G401 (cell line): Measurements from ENCODE around the gene TBC1D24. TPM values are rescaled to one million over a fixed set of nuclear protein-coding genes. Genes with fewer than 3 reads are reported as not detected.

ENCODE experiments used
- DNase-seq: peaks from one replicate; pipeline ENCODE4 v3.0.0-alpha.2; 2015; ENCODE audit warnings: low spot score
- in situ Hi-C: cut with HindIII; loops from 2 replicates; pipeline ENCODE4 v1.10.0; 2016; ENCODE audit warnings: low sequenced_read_pairs, mixed read lengths
- total RNA-seq: library from RNA; depleted of rRNA; stranded (reverse); fragments of >200 nt; shearing (Covaris generic); gene quantifications from 2 replicates; pipeline ENCODE4 v1.2.3, GENCODE V29; 2014

The TBC1D24 gene
- total RNA-seq, 1 experiment from 2014 or later = 13.0 TPM

DNA sequence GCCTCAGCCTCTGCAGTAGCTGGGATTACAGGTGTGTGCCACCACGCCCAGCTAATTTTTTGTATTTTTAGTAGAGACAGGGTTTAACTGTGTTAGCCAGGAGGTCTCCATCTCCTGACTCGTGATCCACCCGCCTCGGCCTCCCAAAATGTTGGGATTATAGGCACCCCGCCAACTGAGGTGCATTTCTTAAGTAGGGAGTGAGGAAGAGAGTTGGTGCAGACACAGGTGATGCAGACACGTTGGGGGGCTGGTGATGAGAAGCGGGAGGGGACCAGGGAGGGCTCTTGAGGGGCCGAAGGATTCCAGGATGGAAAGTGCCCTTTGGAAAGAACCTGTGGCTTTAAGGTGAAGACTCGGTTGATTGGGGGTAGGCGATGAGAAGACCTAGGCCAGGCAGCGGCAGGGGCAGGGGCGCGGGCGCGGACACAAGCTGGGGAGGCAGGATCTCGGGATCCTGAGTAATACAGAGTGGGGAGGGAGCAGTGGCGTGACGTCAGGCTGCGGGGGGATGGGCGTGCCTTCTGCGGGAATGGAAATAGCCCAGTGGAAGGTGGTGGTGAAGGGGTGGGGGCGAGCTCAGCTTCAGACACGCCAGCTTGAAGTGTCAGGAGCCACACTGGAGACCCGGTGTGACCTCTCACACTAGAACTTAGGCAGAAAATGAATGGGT, 36.3 kb downstream of the TBC1D24 start:
- DNase-seq = peak; percentile 72
- in situ Hi-C loops = loop anchor here (25.0 kb wide), 1 partner anchor 349 kb away; the partner anchor contains the start of gene TRAF7

DNA sequence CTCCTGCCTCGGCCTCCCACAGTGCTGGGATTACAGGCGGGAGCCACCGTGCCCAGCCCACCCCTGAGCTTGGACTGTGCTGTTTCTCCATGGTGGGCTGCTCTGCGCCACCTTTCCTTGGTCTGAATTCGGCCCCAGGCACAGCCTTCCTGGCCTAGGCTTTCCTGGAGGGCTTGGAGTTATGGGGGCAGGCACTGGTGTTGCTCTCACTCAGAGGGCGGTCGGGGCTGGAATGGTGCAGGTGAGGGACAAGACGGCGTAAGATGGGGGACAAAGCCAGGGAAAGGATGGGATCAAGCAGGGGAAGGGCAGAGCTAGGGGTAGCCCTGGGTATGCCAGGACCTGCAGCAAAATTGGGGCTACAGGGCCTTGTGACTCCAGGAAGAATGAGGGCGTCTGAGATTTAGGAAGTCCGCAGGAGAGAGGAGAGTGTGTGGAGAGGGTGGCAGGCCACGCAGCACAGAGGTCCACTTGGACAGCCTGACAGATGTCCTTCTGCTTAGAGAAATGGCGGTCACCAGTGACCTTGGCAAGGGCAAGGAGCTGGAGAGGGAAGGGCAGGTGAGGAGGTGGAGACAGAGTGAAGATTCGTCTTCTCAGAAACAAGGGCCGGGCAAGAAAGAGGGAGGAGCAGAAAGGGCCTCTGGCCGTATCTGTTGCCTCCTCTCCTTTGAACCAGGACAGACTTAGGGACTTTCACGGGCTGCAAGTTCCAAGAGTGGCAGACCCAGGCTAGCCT, 37.2 kb downstream of the TBC1D24 start:
- in situ Hi-C loops = loop anchor here (25.0 kb wide), 1 partner anchor 350 kb away; the partner anchor contains the start of gene TRAF7
- no peak for DNase-seq

DNA sequence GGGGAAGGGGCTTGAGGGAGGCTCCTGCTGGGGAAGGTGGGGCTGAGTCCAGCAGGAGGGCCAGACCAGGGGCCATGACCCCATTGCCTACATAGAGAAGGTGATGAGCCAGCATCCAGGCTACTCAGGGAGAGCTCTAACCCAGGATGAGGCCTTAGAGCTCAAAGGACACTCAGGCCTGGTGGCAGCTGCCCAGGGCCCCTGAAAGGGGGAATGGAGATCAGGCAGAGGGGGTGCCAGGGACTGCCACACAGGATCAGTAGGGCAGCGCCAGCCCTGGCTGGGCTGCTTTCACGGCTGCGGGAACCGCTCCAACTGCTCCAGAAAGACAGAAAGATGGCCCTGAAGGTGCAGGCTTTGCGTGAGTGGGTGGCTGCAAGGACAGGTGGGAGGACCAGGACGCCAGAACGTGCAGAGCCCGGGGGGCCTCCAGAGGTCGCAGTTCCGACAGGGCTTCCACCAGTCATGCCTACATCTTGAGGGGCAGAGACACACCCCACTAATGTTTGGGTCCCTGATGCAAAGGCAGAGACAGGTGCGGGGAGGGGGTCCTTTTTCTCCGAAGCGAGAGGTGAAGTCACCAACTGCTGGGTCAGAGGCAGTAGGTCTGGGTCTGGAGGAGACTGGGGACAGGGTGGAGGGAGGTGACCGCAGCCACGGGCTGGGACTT, 37.9 kb downstream of the TBC1D24 start:
- peak; percentile 50 for DNase-seq
- in situ Hi-C loops = loop anchor here (25.0 kb wide), 1 partner anchor 351 kb away; the partner anchor contains the start of gene TRAF7

DNA sequence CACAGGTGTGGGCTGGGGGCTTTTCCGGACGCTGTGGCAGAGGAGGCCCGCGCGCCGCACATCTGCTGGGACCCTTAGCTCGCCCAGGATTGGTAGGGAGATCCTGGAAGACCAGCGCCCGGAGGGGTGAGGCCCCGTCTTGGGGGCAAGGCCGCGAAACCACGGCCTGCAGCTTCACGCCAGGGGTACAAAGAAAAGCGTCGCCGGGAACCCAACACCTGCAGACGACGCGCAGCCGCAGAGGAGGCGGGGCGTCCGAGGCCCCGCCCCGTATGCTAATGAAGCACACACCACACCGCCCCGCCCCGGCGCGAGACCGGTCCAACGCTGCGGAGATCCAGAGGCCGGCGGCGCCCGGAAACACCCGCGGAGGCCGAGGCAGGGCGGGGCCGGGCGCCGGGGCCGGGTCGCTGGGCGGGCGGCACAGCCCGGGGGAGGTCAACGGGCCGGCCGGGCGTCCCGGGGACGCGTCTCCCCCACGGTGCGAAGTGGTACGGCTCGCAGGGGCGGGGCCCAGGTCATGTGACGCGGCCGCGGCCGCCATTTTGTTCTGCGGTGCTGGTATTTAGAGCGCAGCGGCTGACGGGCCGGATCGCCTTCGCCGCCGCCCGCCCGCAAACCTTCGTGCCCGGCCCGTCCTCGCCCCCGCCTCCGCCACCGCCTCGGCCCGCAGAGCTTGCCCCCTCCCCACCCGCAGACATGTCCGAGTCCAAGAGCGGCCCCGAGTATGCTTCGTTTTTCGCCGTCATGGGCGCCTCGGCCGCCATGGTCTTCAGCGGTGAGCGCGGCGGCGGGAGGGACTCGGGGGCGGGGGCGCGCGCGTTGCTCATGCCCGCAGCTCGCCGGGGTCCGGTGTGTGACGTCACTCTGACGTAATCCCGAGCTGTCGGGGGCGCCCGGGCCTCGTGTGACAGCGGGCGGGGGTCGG, 38.7 kb downstream of the TBC1D24 start, which contains the start of gene ATP6V0C:
Gene ATP6V0C (plus strand): TSS at position 548 of the 928 bp plus-strand sequence. CDS start 152 bp downstream, at position 700.
- DNase-seq = peak; percentile 90
- in situ Hi-C loops = loop anchor here (25.0 kb wide), 1 partner anchor 351 kb away; the partner anchor contains the start of gene TRAF7

DNA sequence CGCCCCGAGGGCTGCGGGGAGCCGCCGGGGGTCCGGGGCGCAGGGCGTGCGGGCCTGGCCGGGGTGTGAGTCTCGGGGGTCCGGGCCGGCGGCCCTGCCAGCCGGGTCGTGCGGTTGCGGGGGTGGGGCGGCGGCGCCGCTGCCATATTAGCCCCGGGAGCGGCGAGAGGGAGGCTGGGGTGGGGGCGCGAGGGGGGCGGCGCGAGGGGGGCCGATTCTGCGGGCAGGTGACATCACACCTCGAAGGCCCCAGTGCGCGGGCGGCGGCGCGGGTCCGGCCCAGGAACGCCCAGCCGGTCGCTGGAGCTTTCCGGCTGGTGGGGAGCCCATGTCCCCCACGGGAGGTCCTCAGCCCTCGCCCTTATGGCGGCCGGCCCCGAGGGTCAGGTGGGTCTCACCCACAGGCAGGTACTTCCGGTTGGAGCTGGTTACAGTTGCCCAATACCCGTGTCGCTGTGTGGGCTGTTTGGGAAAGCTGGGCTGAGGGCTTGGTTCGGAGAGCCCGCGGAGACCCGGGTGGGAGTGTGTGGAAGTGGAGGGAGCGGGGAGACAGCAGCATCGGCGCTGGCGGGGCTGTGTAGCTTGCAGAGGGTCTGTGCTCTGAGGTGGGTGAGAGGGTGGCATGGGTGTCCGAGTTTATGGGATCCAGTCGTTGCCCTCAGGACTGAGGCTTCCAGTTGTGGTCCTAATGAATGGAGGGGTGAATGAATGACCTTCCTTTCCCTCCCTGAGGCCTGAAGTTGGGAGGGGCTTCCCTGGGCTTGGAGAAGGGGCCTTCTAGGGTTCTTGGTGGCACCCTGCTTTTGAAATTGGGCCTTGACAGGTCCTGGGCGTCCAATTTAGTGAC, 39.6 kb downstream of the TBC1D24 start:
- no peak for DNase-seq
- in situ Hi-C loops = loop anchor here (25.0 kb wide), 1 partner anchor 352 kb away; the partner anchor contains the start of gene TRAF7

DNA sequence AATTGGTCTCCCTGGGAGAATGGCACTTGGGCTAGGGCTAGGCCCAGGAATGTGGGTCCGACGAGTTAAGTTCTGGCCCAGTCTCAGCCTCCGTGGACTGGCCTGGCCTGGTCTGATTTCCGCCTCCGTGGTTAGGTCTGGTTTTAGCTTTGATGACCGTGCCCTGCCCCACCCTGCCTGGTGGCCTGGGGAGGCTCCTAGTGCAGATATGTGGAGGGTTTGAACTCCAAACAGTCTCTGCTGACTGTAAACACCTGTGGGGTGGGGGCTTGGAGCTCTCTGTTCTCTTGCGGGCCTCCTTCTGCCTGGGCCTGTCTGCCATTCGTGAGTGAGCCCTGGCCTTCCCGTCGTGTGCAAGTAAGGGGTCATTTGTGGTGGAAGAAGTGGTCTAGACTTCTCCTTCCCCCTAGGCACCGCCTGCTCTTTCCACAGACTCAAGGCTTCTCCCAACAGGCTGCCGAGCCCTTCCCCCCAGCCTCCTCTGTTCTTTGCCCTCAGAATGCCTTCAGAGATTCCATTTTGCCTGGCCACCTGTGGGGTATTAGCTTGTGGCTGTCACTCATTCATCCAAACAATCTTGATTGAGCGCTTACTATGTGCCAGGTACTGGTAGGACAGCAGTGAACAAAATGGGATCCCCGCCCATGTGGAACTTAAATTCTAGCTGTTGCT, 40.4 kb downstream of the TBC1D24 start:
- in situ Hi-C loops = loop anchor here (25.0 kb wide), 1 partner anchor 353 kb away; the partner anchor contains the start of gene TRAF7
- no peak for DNase-seq

DNA sequence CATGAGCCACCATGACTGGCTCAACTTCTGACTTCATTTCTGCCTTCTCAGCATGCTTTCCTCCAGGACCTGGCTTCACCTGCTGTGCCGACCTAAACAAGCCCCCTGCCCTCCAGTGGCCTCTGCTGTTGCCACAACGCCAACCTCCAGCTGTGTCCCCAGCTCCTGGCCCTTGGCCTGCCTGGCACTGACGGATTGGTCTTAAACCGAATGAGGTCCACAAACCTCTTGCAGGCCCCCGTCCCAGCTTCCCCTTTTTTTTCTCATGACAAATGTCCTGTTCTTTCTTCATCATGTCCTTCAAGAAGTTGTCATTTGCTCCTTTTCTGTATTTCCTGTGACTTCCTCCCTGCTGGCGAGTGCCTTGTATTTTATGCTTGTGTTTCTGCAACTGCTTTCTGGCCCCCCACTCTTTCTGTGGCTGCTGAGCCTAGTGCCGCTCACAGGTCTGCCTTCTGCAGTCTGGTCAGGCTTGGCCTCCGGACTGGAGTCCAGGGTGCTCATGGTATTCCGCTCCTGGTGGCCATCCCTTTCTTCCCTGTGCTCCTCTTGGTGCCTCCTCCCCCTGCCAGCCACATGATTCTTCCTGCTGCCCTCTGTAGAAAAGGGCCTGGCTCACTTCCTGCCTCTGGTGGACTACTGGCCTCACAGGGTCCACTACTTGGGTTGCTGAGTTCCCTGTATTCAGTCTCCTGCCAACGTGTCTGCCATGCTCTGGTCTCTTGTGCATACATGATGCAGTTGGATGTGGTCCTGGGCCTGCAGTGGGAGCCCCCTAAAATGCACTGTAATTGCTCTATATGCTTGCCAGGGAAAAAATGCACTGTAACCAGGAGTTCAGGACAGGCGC, 41.7 kb downstream of the TBC1D24 start:
- DNase-seq = no peak
- in situ Hi-C loops = loop anchor here (25.0 kb wide), 1 partner anchor 354 kb away; the partner anchor contains the start of gene TRAF7

DNA sequence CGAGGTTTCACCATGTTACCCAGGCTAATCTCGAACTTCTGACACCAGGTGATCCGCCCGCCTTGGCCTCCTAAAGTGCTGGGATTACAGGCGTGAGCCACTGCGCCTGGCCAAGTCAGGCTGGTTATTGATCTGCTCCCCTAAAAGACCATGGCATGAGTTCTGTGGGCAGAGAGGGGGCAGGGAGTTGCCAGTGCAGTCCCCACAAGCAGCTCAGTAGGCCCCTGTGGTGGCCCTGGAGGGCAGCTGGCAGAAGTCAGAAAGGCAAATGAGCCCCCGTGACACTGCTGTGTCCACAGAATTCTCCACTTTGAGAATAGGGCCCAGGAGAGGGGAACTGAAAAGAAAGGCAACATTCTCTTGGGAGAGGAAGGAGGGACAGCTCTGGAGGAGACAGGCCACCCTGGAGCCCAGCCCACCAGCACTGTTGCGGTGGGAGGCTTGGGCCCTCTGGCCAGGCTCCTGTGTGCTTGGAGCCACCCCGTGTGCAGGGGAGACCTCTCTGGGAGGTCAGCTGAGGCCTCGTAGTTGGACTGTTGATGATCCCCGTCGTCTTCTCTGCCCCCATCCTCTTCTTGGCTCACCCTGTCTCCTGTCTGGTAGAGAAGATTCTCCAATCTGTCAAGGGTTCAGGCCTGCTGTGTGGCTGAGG, 43.2 kb downstream of the TBC1D24 start:
- DNase-seq = no peak
- in situ Hi-C loops = loop anchor here (25.0 kb wide), 1 partner anchor 356 kb away; the partner anchor contains the start of gene TRAF7

DNA sequence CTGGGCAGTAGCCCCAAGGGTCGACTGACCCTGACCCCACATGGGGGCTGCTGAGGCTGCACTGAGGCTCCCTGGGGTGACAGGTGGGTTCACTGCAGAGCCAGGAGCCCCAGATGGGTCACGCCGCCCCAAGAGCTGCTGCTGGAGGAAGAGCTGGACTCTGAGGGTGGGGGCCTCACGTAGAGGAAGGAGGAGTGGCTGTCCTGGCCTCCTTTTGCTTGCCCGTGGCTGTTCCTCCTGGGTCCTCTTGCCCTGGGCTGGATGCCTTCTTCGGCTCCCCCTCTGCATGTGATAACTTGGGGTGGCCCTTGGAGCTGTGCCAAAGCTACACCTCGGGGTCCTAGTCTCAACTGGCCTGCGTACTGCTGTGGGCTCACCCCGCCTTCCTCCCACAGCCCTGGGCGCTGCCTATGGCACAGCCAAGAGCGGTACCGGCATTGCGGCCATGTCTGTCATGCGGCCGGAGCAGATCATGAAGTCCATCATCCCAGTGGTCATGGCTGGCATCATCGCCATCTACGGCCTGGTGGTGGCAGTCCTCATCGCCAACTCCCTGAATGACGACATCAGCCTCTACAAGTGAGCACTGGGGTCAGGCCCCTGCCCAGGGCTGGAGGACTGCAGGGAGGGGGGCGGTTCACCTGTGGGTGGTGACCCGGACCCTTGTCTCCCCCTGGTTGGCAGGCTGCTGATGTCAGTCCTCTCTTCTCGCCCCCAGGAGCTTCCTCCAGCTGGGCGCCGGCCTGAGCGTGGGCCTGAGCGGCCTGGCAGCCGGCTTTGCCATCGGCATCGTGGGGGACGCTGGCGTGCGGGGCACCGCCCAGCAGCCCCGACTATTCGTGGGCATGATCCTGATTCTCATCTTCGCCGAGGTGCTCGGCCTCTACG, 44.1 kb downstream of the TBC1D24 start:
- in situ Hi-C loops = loop anchor here (25.0 kb wide), 1 partner anchor 357 kb away; the partner anchor contains the start of gene TRAF7

DNA sequence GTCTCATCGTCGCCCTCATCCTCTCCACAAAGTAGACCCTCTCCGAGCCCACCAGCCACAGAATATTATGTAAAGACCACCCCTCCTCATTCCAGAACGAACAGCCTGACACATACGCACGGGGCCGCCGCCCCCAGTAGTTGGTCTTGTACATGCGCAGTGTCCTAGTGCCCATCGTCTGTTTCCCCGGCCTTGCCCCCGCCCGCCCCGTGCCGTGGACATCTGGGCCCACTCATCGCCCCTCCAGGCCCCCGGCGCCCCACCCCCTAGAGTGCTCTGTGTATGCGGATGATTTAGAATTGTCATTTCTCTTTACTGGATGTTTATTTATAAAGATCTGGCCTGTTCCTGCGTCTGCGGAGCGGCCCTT, 44.8 kb downstream of the TBC1D24 start:
- DNase-seq = no peak
- in situ Hi-C loops = loop anchor here (25.0 kb wide), 1 partner anchor 357 kb away; the partner anchor contains the start of gene TRAF7

More for the DNA sequence above, 44.1 kb downstream of the TBC1D24 start:
- no peak for DNase-seq

DNA sequence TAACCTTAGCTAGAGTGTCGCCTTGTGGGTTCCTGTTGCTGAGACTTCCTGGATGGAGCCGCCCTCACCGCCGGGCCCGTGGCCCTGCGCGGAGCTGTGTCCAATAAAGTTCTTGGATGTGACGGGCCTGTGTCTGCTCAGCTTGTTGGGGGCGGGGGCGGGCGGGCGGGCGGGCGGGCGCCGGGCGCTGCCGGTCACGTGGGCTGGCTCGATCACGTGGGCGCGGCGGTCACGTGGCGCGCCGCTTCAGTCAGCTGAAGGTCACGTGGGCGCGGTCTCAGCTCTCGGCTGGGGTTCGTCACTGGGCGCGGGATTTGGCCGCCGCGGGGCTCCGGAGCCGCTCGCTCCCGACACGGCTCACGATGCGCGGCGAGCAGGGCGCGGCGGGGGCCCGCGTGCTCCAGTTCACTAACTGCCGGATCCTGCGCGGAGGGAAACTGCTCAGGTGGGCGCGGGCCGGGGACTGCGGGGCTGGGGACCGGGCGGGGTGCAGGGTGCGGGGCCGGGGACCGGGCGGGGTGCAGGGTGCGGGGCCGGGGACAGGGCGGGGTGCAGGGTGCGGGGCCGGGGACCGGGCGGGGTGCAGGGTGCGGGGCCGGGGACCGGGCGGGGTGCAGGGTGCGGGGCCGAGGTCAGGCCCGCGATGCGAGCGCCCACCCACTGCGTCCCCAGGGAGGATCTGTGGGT, 45.3 kb downstream of the TBC1D24 start, which contains the start of gene AMDHD2:
Gene AMDHD2 (plus strand): TSS at position 275 of the 687 bp plus-strand sequence. CDS start 88 bp downstream, at position 363.
- in situ Hi-C loops = loop anchor here (25.0 kb wide), 1 partner anchor 358 kb away; the partner anchor contains the start of gene TRAF7
- peak; percentile 80 for DNase-seq

DNA sequence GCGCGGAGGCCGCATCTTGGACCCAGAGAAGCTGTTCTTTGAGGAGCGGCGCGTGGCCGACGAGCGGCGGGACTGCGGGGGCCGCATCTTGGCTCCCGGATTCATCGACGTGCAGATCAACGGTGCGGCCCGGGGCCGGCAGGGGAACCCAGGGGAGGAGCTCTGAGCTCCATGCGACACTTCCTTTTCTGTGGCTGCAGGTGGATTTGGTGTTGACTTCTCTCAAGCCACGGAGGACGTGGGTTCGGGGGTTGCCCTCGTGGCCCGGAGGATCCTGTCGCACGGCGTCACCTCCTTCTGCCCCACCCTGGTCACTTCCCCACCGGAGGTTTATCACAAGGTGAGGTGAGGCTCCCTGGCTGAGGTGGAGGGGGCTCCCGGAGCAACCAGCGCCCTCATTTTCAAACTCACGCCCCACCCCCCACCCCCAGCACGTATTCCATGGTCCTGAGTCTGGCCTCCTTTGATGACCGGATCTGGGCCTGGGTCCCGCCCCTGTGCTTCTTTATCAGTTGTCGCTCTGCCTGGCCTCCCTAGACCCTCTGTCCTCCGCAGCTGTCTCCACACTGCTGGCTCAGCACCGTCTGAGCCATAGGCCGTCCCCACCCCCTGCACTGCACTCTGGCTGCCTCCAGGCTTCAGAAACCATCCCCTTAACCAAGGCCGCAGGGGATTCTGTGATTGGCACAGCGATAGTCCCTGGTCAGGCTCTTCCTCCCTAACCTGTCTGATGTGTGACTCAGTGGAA, 46.0 kb downstream of the TBC1D24 start:
- no peak for DNase-seq
- in situ Hi-C loops = loop anchor here (25.0 kb wide), 1 partner anchor 359 kb away; the partner anchor contains the start of gene TRAF7

DNA sequence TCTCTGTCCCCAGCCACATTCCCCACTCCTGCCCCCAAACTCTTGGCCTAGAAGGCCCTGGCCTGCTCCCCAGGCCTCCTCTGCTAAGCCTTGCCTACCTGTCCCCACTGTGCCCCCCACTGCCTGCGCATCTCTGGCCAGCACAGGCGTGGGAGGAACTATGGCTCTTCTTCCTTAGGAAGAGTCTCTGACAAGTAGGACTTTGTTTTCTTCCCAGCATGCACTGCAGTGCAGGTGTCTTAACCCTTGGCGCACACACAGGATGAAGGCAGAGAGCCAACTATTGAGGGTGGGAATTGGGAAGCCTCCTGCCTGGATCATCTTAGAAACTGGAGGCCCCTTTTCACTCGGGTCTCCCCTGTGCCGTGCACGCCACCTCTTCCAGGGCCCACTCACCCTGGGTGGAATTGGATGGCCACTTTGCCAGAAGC, 48.9 kb downstream of the TBC1D24 start:
- in situ Hi-C loops = loop anchor here (25.0 kb wide), 1 partner anchor 362 kb away; the partner anchor contains the start of gene TRAF7

More for the DNA sequence above, 48.9 kb downstream of the TBC1D24 start:
- DNase-seq = no peak
